HCT116 (cell line): Measurements from ENCODE around the gene UBA5. TPM values are rescaled to one million over a fixed set of nuclear protein-coding genes. Genes with fewer than 3 reads are reported as not detected.

Experiments
- ATAC-seq: fragments of 200-7000 bp; cut with Tn5 transposase; 2 replicates; pipeline ENCODE4 v1.9.1; 2020; ENCODE audit warnings: mild to moderate bottlenecking, moderate library complexity
- BruUV-seq: library from RNA; stranded (reverse); fragments of 400-500 nt; replicated peaks from 2 replicates; lab custom pipeline; 2021; lab: Mats Ljungman, UMichigan
- CTCF ChIA-PET: fragments of 300-600 bp; sonication (Branson Sonifier 250); formaldehyde crosslinking; loops from one replicate; lab custom pipeline; 2021; ENCODE audit warnings: antibody characterized with exemption; lab: Charles Lee
- POLR2A ChIA-PET: fragments of 300-600, 350-600 bp; sonication (Branson Sonifier 250); formaldehyde crosslinking; loops from one replicate; lab custom pipeline; 2021; ENCODE audit warnings: antibody characterized with exemption; lab: Charles Lee
- RAD21 ChIA-PET, 2 experiments: fragments of 300-600 bp; sonication (Branson Sonifier 250); formaldehyde crosslinking; loops; one replicate each; lab custom pipeline; 2023; ENCODE audit warnings: low total read pairs in 2 of 2; ENCODE audit not compliant: uncharacterized antibody in 2 of 2, unreplicated experiment in 2 of 2, low non-redundant PET in 1 of 2; lab: Charles Lee
- DNase-seq: peaks from one replicate; pipeline ENCODE4 v3.0.0-alpha.2; 2010; ENCODE audit warnings: low read depth, low spot score
- H2AFZ ChIP-seq: fragments of 200-600 bp; shearing (Covaris generic), sonication (generic); 2 replicates; pipeline ENCODE4 v1.6.1; 2017; ENCODE audit warnings: low read depth, mixed run types, mixed read lengths, antibody characterized with exemption, low read length; ENCODE audit not compliant: poor library complexity, severe bottlenecking
- H3K27ac ChIP-seq: 2 replicates; pipeline ENCODE4 v1.5.1; 2012; ENCODE audit warnings: low read depth, low read length
- H3K27me3 ChIP-seq: fragments of 200-600 bp; sonication (generic); 2 replicates; pipeline ENCODE4 v1.6.1; 2016; ENCODE audit warnings: mixed run types, low read length, mixed read lengths; ENCODE audit not compliant: insufficient read depth
- H3K36me3 ChIP-seq, 2 experiments: fragments of 200-500 bp in 1 of 2; fragments of 200-600 bp in 1 of 2; sonication (Bioruptor generic) in 1 of 2; sonication (generic) in 1 of 2; 2 replicates each; pipeline versions ENCODE4 v1.5.1 to v1.6.1; 2014 to 2016; ENCODE audit warnings: low read length in 2 of 2, inconsistent platforms in 1 of 2, mixed read lengths in 1 of 2, mixed run types in 1 of 2; ENCODE audit not compliant: insufficient read depth in 2 of 2, control insufficient read depth in 1 of 2
- H3K4me1 ChIP-seq, 2 experiments: fragments of 200-600 bp in 1 of 2; sonication (generic) in 1 of 2; 2 replicates each; pipeline versions ENCODE4 v1.5.1 to v1.6.1; 2012 to 2017; ENCODE audit warnings: low read length in 2 of 2, inconsistent platforms in 1 of 2, mild to moderate bottlenecking in 1 of 2, mixed read lengths in 1 of 2, mixed run types in 1 of 2, moderate library complexity in 1 of 2; ENCODE audit not compliant: insufficient read depth in 2 of 2, control insufficient read depth in 1 of 2
- H3K4me2 ChIP-seq: fragments of 200-600 bp; sonication (generic); 2 replicates; pipeline ENCODE4 v1.6.1; 2017; ENCODE audit warnings: mixed run types, low read length, mixed read lengths
- H3K4me3 ChIP-seq, 2 experiments: fragments of 200-600 bp in 1 of 2; sonication (generic) in 1 of 2; replicated peaks in 1 of 2; 2 replicates each; pipeline ENCODE4 v1.5.1; 2011 to 2016; ENCODE audit warnings: low read length in 2 of 2, control low read depth in 1 of 2, low read depth in 1 of 2, mild to moderate bottlenecking in 1 of 2, mixed read lengths in 1 of 2, mixed run types in 1 of 2
- H3K79me2 ChIP-seq: fragments of 200-600 bp; sonication (generic); 2 replicates; pipeline ENCODE4 v1.6.1; 2017; ENCODE audit warnings: mild to moderate bottlenecking, mixed run types, low read length, moderate library complexity, mixed read lengths; ENCODE audit not compliant: insufficient read depth
- H3K9ac ChIP-seq: fragments of 200-600 bp; sonication (generic); 2 replicates; pipeline ENCODE4 v1.6.1; 2016; ENCODE audit warnings: low read length, mixed read lengths
- H3K9me2 ChIP-seq: fragments of 200-600 bp; sonication (generic), shearing (Covaris generic); 2 replicates; pipeline ENCODE4 v1.6.1; 2017; ENCODE audit warnings: mixed run types, mild to moderate bottlenecking, moderate library complexity; ENCODE audit not compliant: insufficient read depth
- H3K9me3 ChIP-seq, 2 experiments: fragments of 200-500 bp in 1 of 2; fragments of 200-600 bp in 1 of 2; sonication (Bioruptor generic) in 1 of 2; sonication (generic) in 1 of 2; 2 replicates each; pipeline ENCODE4 v1.6.1; 2014 to 2017; ENCODE audit warnings: low read length in 2 of 2, mixed read lengths in 2 of 2, inconsistent platforms in 1 of 2, low read depth in 1 of 2, mild to moderate bottlenecking in 1 of 2, mixed run types in 1 of 2, moderate library complexity in 1 of 2; ENCODE audit not compliant: control insufficient read depth in 1 of 2, insufficient read depth in 1 of 2
- H4K20me1 ChIP-seq: fragments of 200-600 bp; sonication (generic), shearing (Covaris generic); 2 replicates; pipeline ENCODE4 v1.6.1; 2017; ENCODE audit warnings: mixed run types, mild to moderate bottlenecking, moderate library complexity; ENCODE audit not compliant: insufficient read depth
- EGR1 ChIP-seq: IDR thresholded peaks from 2 replicates; pipeline ENCODE4 v1.6.1; 2012; ENCODE audit warnings: low read depth
- EZH2 ChIP-seq: fragments of 200-600 bp; sonication (generic); IDR thresholded peaks from 2 replicates; pipeline ENCODE4 v1.6.1; 2017; ENCODE audit warnings: antibody characterized with exemption, mixed run types
- EZH2phosphoT487 ChIP-seq: fragments of 200-600 bp; IDR thresholded peaks from 2 replicates; pipeline ENCODE4 v1.6.1; 2018; ENCODE audit warnings: antibody characterized with exemption, borderline replicate concordance
- FOSL1 ChIP-seq: IDR thresholded peaks from 2 replicates; pipeline ENCODE4 v1.6.1; 2012; ENCODE audit warnings: low read depth
- MAX ChIP-seq: IDR thresholded peaks from 2 replicates; pipeline ENCODE4 v1.6.1; 2012
- POLR2AphosphoS5 ChIP-seq: IDR thresholded peaks from 2 replicates; pipeline ENCODE4 v1.6.1; 2011; ENCODE audit warnings: mild to moderate bottlenecking, low read depth, low read length, moderate library complexity
- RAD21 ChIP-seq: IDR thresholded peaks from 2 replicates; pipeline ENCODE4 v1.6.1; 2012; ENCODE audit warnings: low read depth, mild to moderate bottlenecking
- SP1 ChIP-seq: IDR thresholded peaks from 2 replicates; pipeline ENCODE4 v1.6.1; 2012; ENCODE audit warnings: low read depth
- SRF ChIP-seq: IDR thresholded peaks from 2 replicates; pipeline ENCODE4 v1.6.1; 2012; ENCODE audit warnings: low read depth
- TCF7L2 ChIP-seq: IDR thresholded peaks from 2 replicates; pipeline ENCODE4 v1.7.0; 2011; ENCODE audit warnings: borderline replicate concordance, inconsistent platforms; ENCODE audit not compliant: insufficient read depth, insufficient read length; ENCODE audit errors: extremely low read depth
- ZNF274 ChIP-seq: fragments of 200-500 bp; sonication (Bioruptor generic); IDR thresholded peaks from 2 replicates; pipeline ENCODE4 v1.6.1; 2014; ENCODE audit warnings: mild to moderate bottlenecking, low read depth, low read length, inconsistent platforms
- intact Hi-C: fragments of 100-400 bp; cut with micrococcal nuclease; formaldehyde crosslinking; loops from 2 replicates; pipeline ENCODE4 v1.10.0; 2022
- total RNA-seq: library from RNA; stranded (reverse); gene quantifications from one replicate; pipeline ENCODE4 v1.2.1, GENCODE V29; 2021; ENCODE audit not compliant: unreplicated experiment
- TF ChIP-seq, protein P1 (sequence below): IDR thresholded peaks from 2 replicates; pipeline ENCODE4 v1.6.1; 2012
- TF ChIP-seq, protein P2 (sequence below): IDR thresholded peaks from 2 replicates; pipeline ENCODE4 v1.6.1; 2011; ENCODE audit warnings: mild to moderate bottlenecking, low read length, moderate library complexity; ENCODE audit not compliant: insufficient replicate concordance; ENCODE audit errors: extremely low read depth

The UBA5 gene
- total RNA-seq, 1 experiment from 2014 or later = 43.7 TPM

- Histone ChIP-seq H3K27ac (no peak overlapping the region), H3K9me2 (no peaks in the 10 kb centered on the region), H3K9me3 (no peaks in the 10 kb centered on the region), H3K4me1 (peaks cover 0 to 15% of the 10 kb centered on the region in 2 experiments; a peak in 2 of 4 replicates), H3K9ac (no peak overlapping the region), H3K36me3 (no peaks in the 10 kb centered on the region), H4K20me1 (no peaks in the 10 kb centered on the region), H3K27me3 (no peaks in the 10 kb centered on the region), H3K4me3 (no peak overlapping the region), H3K4me2 (no peak overlapping the region), H3K79me2 (no peaks in the 10 kb centered on the region), H2AFZ (no peak overlapping the region)
- no peak for ATAC-seq
- TF ChIP-seq FOSL1 (no peak), POLR2AphosphoS5 (no peak), EGR1 (no peak), MAX (no peak), ZNF274 (no peak), SP1 (no peak), TCF7L2 (no peak), RAD21 (no peak), EZH2 (no peak), SRF (no peak), EZH2phosphoT487 (no peak)
- TF ChIP-seq, protein P1, sequence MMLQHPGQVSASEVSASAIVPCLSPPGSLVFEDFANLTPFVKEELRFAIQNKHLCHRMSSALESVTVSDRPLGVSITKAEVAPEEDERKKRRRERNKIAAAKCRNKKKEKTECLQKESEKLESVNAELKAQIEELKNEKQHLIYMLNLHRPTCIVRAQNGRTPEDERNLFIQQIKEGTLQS = no peak
- TF ChIP-seq, protein P2, sequence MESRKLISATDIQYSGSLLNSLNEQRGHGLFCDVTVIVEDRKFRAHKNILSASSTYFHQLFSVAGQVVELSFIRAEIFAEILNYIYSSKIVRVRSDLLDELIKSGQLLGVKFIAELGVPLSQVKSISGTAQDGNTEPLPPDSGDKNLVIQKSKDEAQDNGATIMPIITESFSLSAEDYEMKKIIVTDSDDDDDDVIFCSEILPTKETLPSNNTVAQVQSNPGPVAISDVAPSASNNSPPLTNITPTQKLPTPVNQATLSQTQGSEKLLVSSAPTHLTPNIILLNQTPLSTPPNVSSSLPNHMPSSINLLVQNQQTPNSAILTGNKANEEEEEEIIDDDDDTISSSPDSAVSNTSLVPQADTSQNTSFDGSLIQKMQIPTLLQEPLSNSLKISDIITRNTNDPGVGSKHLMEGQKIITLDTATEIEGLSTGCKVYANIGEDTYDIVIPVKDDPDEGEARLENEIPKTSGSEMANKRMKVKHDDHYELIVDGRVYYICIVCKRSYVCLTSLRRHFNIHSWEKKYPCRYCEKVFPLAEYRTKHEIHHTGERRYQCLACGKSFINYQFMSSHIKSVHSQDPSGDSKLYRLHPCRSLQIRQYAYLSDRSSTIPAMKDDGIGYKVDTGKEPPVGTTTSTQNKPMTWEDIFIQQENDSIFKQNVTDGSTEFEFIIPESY = no peak
- BruUV-seq = no TSS peak
- DNase-seq = no peak
- ChIA-PET POLR2A (no interaction called here), CTCF (interaction anchor here (1.1 to 1.5 kb wide), 2 partner anchors 12 kb away, joined by 4 read pairs; no protein-coding TSS in a partner anchor), RAD21 (no interaction called here)
- intact Hi-C loops = no loop called here
Measured at GRCh38 chr3:132630612-132631011, 29.5 kb upstream of the UBA5 start.
